Activated CD8-positive, alpha-beta memory T cell treated with anti-CD3 and anti-CD28 coated beads, Interleukin-2, amount 50 U/mL, for 24 hours (primary cell): Measurements from ENCODE around the gene SMAD2.
"Not testable (repeated sequence)": the region's sequence is repeated elsewhere in the genome, so short reads cannot be mapped to it uniquely, and the experiment has no call there.

Source experiments
- DNase-seq: peaks from one replicate; pipeline ENCODE4 v3.0.0-alpha.2; 2020; ENCODE audit errors: extremely low read depth

The SMAD2 gene

GRCh38 chr18:47794725-47795433, 135.6 kb downstream of the SMAD2 start:
- DNase-seq: no peak

DNA sequence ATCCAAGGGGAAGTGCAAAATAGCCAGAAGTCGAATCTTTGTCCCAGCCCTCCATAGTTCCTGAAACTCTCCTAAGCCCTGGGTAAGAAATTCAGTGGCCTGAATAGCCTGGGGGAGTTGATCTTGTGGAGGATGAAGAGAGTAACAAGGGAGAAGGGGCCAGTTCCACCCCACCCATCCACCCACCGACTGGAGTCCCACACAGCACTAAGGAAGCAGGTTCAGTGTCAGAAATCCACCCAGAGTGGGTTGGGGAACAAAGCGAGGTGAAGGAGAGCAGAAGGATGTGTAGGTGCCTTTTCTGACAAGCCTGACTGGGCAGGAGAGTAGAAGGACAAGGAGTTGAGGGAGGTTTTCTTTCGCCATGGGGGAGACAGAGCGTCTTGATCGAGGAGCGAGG, 136.8 kb downstream of the SMAD2 start:
- DNase-seq: no peak

- no peak for DNase-seq
Observed at GRCh38 chr18:47791461-47791985, 138.9 kb downstream of the SMAD2 start.

GRCh38 chr18:47790036-47790435, 140.4 kb downstream of the SMAD2 start:
- no peak for DNase-seq

GRCh38 chr18:47788621-47789020, 141.8 kb downstream of the SMAD2 start:
- no peak for DNase-seq

- DNase-seq: no peak
Observed at GRCh38 chr18:47781561-47781960, 148.9 kb downstream of the SMAD2 start.

DNA sequence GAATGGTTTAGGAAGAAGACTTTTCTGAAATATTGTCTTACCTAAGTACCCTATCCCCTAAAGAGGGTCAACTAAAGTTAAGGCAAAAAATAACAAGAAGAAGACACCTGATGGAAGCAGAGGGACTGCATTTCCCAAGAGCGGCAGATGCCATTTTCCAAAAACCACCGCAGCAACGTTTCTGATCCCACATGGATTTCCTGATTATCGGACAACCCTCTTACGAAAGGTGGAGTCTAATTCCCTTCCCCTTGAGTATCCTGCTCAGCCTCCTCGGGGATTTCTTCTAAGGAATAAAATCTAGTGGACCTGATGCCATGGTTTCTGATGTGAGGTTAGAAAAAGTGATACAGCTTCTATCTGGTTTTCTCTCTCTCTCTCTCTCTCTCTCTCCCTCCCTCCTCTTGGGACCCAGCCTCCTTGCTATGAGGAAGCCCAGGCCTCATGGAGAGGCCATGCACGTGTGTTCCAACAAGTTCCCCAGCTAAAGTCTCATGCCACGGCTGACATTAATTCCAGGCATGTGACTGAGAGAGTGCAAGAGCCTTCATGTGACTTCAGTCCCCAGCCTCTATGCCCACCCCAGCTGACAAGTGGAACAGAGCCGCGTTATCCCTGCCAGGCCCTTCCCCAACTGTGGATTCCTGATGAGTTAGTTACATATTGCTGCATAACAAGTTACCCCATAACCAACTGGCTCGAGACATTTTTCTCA, 150.3 kb downstream of the SMAD2 start:
- no peak for DNase-seq

GRCh38 chr18:47779381-47779780, 151.1 kb downstream of the SMAD2 start:
- DNase-seq: no peak

- no peak for DNase-seq
Observed at GRCh38 chr18:47777626-47778025, 152.8 kb downstream of the SMAD2 start.

DNA sequence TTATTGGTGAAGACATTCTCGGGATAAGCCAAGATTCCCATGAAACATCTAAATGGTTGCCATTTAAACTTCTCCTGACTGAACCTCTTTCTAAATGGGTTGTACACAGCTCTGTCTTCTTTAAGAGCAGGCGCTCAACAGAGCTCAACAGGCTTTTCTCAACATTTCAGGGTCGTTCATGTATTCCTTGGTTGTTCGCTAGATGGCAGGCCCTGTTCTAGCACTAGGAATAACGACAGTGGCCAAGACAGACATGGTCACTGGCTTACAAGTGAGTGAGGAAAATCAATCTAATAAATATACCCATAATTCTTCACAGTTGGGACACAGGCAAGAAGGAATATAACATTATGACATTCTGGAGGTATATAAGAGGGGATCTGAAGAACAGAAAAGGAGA, 154.5 kb downstream of the SMAD2 start:
- DNase-seq: no peak

DNA sequence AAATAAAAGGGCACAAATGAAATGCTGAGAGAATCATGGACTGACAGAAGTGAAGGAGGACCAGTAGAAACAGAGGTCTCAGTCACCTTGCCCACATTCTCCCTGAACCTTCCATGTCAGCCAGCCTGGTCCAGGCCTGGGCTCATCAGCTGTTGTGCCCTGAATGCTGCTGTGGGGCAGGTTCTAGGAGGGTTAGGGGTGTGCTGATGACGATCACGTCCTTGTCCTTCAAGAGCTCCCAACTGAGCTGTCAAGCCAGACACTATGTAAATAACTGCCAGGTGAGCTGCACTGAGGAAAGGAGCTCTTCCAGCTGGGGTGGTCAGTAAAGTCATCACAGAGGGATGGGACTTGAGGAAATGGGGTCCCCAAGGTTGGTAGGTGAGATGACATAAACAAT, 156.5 kb downstream of the SMAD2 start:
- no peak for DNase-seq

DNA sequence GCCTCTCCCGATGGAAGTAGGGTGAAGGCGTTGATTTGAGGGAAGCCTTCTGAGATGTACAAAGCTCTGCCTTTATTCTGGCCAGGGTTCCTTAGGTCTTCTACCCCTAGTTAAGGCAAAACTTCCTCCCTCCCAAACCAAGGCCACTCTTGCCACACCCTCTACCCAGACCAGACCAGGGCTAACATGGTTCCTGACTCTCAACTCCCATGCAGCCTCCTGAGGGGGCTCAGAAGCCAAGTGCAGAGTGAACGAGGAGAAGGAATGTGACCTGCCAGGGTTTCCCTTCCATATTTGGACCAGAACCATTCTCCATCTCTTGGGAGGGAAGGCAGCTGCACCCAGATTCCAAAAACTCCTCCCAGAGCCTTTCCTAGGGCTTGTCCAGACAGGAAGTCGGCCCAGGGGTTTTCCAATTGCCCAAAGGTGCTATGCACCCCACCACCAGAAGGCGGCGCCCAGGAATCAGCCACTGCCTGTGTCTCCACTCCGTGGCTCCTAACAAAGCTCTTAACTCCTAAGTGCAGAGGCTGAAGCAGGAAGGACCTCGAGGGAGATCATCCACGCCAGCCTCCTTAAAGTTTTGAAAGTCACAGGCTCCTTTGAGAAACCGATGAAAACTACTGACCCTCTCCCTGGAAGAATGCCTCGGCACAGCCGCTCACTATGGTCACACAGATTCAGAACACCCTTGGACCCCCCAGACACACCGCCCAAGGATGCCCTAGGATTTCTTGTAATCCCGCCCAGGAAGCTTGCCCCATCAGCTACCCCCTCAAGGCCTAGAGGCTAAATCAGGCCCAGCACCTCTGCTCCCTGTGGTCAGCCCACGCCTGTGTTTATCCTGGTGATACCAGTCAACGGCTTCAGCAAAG, 157.8 kb downstream of the SMAD2 start:
- DNase-seq: peak; percentile 12

GRCh38 chr18:47771922-47772321, 158.5 kb downstream of the SMAD2 start:
- DNase-seq: no peak

DNA sequence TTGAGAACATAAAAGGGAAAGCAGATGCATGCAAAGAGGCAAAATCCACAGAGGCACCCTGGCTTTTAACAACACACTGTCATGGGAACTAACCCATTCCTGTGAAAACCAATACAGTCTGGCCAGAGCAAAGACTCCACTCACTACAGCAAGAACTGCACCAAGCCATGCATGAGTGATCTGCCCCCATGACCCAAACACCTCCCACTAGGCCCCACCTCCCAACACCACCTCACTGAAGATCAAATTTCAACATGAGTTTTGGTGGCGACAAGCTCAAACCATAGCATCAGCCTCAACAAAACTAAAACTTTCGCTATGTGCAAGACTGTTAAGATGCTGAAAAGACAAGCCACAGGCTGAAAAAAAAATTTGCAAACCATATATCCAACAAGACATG, 162.8 kb downstream of the SMAD2 start:
- DNase-seq: no peak

- not testable (repeated sequence) for DNase-seq
Observed at GRCh38 chr18:47767198-47767597, 163.3 kb downstream of the SMAD2 start.
